ENCODE results near the gene SKIC2. TPM values are rescaled to one million over a fixed set of nuclear protein-coding genes. Genes with fewer than 3 reads are reported as not detected.

The SKIC2 gene
- total RNA-seq, 1 experiment from 2014 or later = 64.2 TPM

DNA sequence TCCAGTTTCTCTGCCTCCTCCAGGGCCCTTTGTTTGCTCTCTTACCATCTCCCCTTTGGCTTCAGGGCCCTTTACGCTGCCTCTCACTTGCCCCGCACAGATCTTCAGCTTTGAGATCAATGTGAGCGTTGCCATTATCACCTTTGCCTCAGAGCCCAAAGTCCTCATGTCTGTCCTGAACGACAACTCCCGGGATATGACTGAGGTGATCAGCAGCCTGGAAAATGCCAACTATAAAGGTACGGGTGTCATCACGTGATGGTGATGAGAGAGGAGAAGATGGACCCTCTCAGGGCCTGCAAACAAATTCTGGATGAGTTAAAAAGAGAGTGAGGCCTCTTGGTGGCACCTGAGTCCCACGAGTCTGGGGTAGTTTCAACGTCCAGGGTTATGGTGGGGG, 23.2 kb upstream of the SKIC2 start:
- no peak for TF ChIP-seq EZH2 (IDR thresholded peaks at IDR 0.05; ENCODE audit: borderline replicate concordance, low read depth, low read length, poor library complexity, severe bottlenecking)
- TF ChIP-seq CTCF (conservative IDR thresholded peaks at IDR 0.05; ENCODE audit: low read depth, low read length) = no peak
- CTCF ChIA-PET = interaction anchor here (0.6 kb wide), 1 partner anchor 310 kb away, joined by 3 read pairs; no protein-coding TSS in a partner anchor
- Histone ChIP-seq H3K27me3 (replicated peaks; ENCODE audit: insufficient read depth, low read depth, low read length, poor library complexity) (no peaks in the 10 kb centered on the region), H3K4me1 (ENCODE audit: insufficient read depth, low read length, poor library complexity, severe bottlenecking) (no peaks in the 10 kb centered on the region), H3K27ac (ENCODE audit: low read depth, low read length, poor library complexity, severe bottlenecking) (no peak overlapping the region), H3K36me3 (ENCODE audit: insufficient read depth, low read length, poor library complexity, severe bottlenecking) (no peaks in the 10 kb centered on the region), H3K4me3 (ENCODE audit: low read depth, low read length, poor library complexity, severe bottlenecking) (no peak overlapping the region), H3K9me3 (ENCODE audit: low read depth, low read length, poor library complexity, severe bottlenecking) (no peaks in the 10 kb centered on the region)
- no peak for DNase-seq (ENCODE audit: low spot score)
- BruUV-seq (replicated peaks) = no TSS peak
- POLR2A ChIA-PET (ENCODE audit: low non-redundant PET) = no interaction called here
- intact Hi-C loops (cut with micrococcal nuclease; ENCODE audit: unreplicated experiment) = no loop called here

- Histone ChIP-seq H3K4me1 (ENCODE audit: insufficient read depth, low read length, poor library complexity, severe bottlenecking) (no peaks in the 10 kb centered on the region), H3K36me3 (ENCODE audit: insufficient read depth, low read length, poor library complexity, severe bottlenecking) (no peaks in the 10 kb centered on the region), H3K4me3 (ENCODE audit: low read depth, low read length, poor library complexity, severe bottlenecking) (no peak overlapping the region), H3K27me3 (replicated peaks; ENCODE audit: insufficient read depth, low read depth, low read length, poor library complexity) (no peaks in the 10 kb centered on the region), H3K9me3 (ENCODE audit: low read depth, low read length, poor library complexity, severe bottlenecking) (no peaks in the 10 kb centered on the region), H3K27ac (ENCODE audit: low read depth, low read length, poor library complexity, severe bottlenecking) (no peak overlapping the region)
- BruUV-seq (replicated peaks) = no TSS peak
- ChIA-PET POLR2A (ENCODE audit: low non-redundant PET) (no interaction called here), CTCF (no interaction called here)
- no peak for DNase-seq (ENCODE audit: low spot score)
- intact Hi-C loops (cut with micrococcal nuclease; ENCODE audit: unreplicated experiment) = no loop called here
- TF ChIP-seq EZH2 (IDR thresholded peaks at IDR 0.05; ENCODE audit: borderline replicate concordance, low read depth, low read length, poor library complexity, severe bottlenecking) (no peak), CTCF (conservative IDR thresholded peaks at IDR 0.05; ENCODE audit: low read depth, low read length) (no peak)
Observed at GRCh38 chr6:31940256-31940664, 18.7 kb upstream of the SKIC2 start.

DNA sequence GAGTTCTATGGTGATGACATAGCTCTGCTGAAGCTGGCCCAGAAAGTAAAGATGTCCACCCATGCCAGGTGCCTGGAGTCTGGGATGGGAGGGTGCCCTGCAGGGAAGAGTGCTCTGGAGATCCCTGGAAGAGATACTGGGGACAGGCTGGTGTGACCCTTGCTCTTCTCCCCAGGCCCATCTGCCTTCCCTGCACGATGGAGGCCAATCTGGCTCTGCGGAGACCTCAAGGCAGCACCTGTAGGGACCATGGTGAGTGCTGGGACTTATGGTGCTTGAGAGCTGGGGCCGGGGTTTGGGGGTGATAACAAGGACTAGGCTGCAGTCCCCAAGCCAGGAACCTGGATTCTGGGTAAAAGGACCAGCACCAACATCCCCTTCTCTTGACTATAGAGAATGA, 15.2 kb upstream of the SKIC2 start:
- CTCF ChIA-PET = no interaction called here
- DNase-seq (ENCODE audit: low spot score) = no peak
- TF ChIP-seq CTCF (conservative IDR thresholded peaks at IDR 0.05; ENCODE audit: low read depth, low read length) = no peak
- no peak for TF ChIP-seq EZH2 (IDR thresholded peaks at IDR 0.05; ENCODE audit: borderline replicate concordance, low read depth, low read length, poor library complexity, severe bottlenecking)
- BruUV-seq (replicated peaks) = no TSS peak
- no peaks in the 10 kb centered on the region for H3K4me1 ChIP-seq (ENCODE audit: insufficient read depth, low read length, poor library complexity, severe bottlenecking)
- POLR2A ChIA-PET (ENCODE audit: low non-redundant PET) = no interaction called here
- no peak overlapping the region for H3K27ac ChIP-seq (ENCODE audit: low read depth, low read length, poor library complexity, severe bottlenecking)
- H3K27me3 ChIP-seq (replicated peaks; ENCODE audit: insufficient read depth, low read depth, low read length, poor library complexity) = no peaks in the 10 kb centered on the region
- no peaks in the 10 kb centered on the region for H3K36me3 ChIP-seq (ENCODE audit: insufficient read depth, low read length, poor library complexity, severe bottlenecking)
- intact Hi-C loops (cut with micrococcal nuclease; ENCODE audit: unreplicated experiment) = no loop called here
- no peak overlapping the region for H3K4me3 ChIP-seq (ENCODE audit: low read depth, low read length, poor library complexity, severe bottlenecking)
- H3K9me3 ChIP-seq (ENCODE audit: low read depth, low read length, poor library complexity, severe bottlenecking) = no peaks in the 10 kb centered on the region

Data from A673 (cell line).